Pancreas (tissue), 10 donors: ENCODE results near the gene ZNF385C. TPM values are rescaled to one million over a fixed set of nuclear protein-coding genes. Genes with fewer than 3 reads are reported as not detected.
A peak's percentile ranks its signal among the peaks of the same experiment; 100 is the strongest.

Experiments
- ATAC-seq, 4 donors: fragments of 200-7000 bp; cut with Tn5 transposase; one replicate each; pipeline versions ENCODE4 v1.8.0 to v1.9.1; 2020; ENCODE audit warnings: mild to moderate bottlenecking in 4 of 4, moderate library complexity in 4 of 4
- DNase-seq, 6 donors: peaks; one replicate each; pipeline ENCODE4 v3.0.0-alpha.2; 2020
- FAIRE-seq: peaks from 2 replicates; lab custom pipeline; 2012; peaks lifted over from hg19 to GRCh38; lab: Jason Lieb, UNC
- H3K27ac ChIP-seq, 4 donors: fragments of 200-600 bp; sonication (generic); 1 replicate in 3 of 4; 2 replicates in 1 of 4; pipeline versions ENCODE4 v1.5.0 to v1.8.0; 2020
- H3K27me3 ChIP-seq, 4 donors: fragments of 200-600 bp; one replicate each; pipeline ENCODE4 v1.8.0; 2021
- H3K36me3 ChIP-seq, 3 donors: fragments of 200-600 bp; sonication (generic) in 1 of 3; one replicate each; pipeline versions ENCODE4 v1.5.0 to v1.8.0; 2020 to 2021
- H3K4me1 ChIP-seq, 3 donors: fragments of 200-600 bp; one replicate each; pipeline ENCODE4 v1.8.0; 2021
- H3K4me3 ChIP-seq, 4 donors: fragments of 200-600 bp; sonication (generic) in 2 of 4; one replicate each; pipeline versions ENCODE4 v1.5.0 to v1.8.0; 2020 to 2021
- H3K9me3 ChIP-seq, 4 donors: fragments of 200-600 bp; one replicate each; pipeline ENCODE4 v1.8.0; 2021
- whole genome bisulfite sequencing, 2 donors: extraction: QIAGEN DNeasy Blood & Tissue Kit; methylation state at CpG; one replicate each; pipeline ENCODE4 v1.1.7; 2013; 5-methylcytosine and 5-hydroxymethylcytosine counted together
- intact Hi-C, 3 donors: fragments of 100-400 bp; cut with DNase I; formaldehyde crosslinking; loops; one replicate each; pipeline versions ENCODE4 v1.11.1 to v1.14.2; 2022
- polyA plus RNA-seq, 2 donors: library from polyadenylated mRNA; stranded (reverse); fragments of 200-250 nt; gene quantifications; one replicate each; pipeline ENCODE4 v1.2.3, GENCODE V29; 2013
- total RNA-seq, 6 donors: library from RNA; stranded (reverse); fragmentation: NEBNext Ultra II Directional in 4 of 6; extraction: Animal tissue kit (Norgen Biotek cat#: 25700) in 4 of 6; gene quantifications; one replicate each; pipeline versions ENCODE4 v1.2.1 to v1.2.4, GENCODE V29; 2021 to 2023
- TF ChIP-seq, protein P1 (sequence below), 4 donors: fragments of 200-600 bp; sonication (generic) in 3 of 4; IDR thresholded peaks; one replicate each; pipeline versions ENCODE4 v1.5.0 to v1.8.0; 2021; ENCODE audit warnings: antibody characterized with exemption in 4 of 4
- donor health status: healthy with polysubstance abuse.
- donor health status: DM: no; HTN: no; CAD: no; lungs with moderate emphysema.
- donor health status: DM: no; HTN: no; CAD: no.
- donor health status: control.
- donor health status: control.
- donor health status: Bipolar disorder and iron deficiency.
- donor health status: DM: yes; HTN: yes; CAD: no.
- donor health status: DM: no; HTN: no; CAD: no.
- donor health status: DM: no; HTN: no; CAD: no.
- donor health status: DM: yes; HTN: yes; CAD: no.

The ZNF385C gene
- total and polyA plus RNA-seq, 8 donors: 0.67 to 2.6 (median 1.6) TPM

DNA sequence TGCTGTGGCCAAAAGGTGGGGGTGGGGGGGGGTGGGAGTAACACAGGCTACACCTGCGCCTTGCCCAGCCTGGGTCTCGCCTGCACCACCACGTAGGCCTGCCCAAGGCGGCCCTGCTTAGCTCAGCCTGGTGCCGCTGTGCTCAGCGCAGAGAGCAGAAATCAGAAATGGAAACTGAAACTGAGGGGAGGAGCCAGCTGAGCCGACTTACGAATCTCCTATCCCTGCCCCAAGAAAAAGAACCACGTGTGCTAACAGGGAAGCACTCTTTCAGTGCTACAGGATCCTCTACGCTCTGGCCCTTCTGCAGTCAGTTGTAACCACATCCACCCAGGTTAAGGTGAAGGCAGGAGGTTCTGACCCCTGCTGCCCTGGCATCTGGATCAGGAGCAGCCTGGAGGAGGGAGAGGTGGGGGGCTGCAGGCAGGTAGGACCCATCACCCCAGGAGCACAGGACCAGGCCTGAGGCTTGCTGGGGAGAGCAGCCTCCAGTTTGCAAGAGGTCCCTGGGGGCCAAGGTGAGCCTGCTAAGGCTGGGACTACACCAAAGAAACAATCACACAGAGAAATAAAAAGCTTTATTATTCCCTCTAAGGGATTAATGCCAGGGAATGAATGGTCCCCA, 14.4 kb upstream of the ZNF385C start, which contains the start of gene DHX58:
Gene DHX58, minus strand, starts transcription at position 163 of the 625 bp plus-strand sequence. CDS start 822 bp downstream, outside the sequence.
- Histone ChIP-seq H3K36me3 (peaks cover 0 to 4% (median 0%) of the 10 kb centered on the region in 3 donors), H3K27ac (peak within 1 kb of the TSS; percentile 63 to 85 (median 76)), H3K9me3 (no peaks in the 10 kb centered on the region), H3K4me3 (peak within 1 kb of the TSS; percentile 21 to 56 (median 40)), H3K27me3 (no peaks in the 10 kb centered on the region), H3K4me1 (peaks cover 6 to 21% (median 15%) of the 10 kb centered on the region in 3 donors)
- intact Hi-C loops: loop anchor here in 2 of 3 donors (5.0 to 10.0 kb wide), 3 partner anchors 88 to 150 kb away; partner anchors contain the start of genes CNP (in 1 of the 2) and NKIRAS2 (in 1 of the 2)
- ATAC-seq: peak; percentile 81 to 91 (median 89)
- DNase-seq: peak in 4 of 6 donors; percentile 76 to 78 (median 76)
- 2 to 6% methylated on average over 10 of the region's 10 CpGs for WGBS, 2 donors
- FAIRE-seq: no peak
- TF ChIP-seq, protein P1, sequence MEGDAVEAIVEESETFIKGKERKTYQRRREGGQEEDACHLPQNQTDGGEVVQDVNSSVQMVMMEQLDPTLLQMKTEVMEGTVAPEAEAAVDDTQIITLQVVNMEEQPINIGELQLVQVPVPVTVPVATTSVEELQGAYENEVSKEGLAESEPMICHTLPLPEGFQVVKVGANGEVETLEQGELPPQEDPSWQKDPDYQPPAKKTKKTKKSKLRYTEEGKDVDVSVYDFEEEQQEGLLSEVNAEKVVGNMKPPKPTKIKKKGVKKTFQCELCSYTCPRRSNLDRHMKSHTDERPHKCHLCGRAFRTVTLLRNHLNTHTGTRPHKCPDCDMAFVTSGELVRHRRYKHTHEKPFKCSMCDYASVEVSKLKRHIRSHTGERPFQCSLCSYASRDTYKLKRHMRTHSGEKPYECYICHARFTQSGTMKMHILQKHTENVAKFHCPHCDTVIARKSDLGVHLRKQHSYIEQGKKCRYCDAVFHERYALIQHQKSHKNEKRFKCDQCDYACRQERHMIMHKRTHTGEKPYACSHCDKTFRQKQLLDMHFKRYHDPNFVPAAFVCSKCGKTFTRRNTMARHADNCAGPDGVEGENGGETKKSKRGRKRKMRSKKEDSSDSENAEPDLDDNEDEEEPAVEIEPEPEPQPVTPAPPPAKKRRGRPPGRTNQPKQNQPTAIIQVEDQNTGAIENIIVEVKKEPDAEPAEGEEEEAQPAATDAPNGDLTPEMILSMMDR (IDR thresholded peaks at IDR 0.05): no peak

DNA sequence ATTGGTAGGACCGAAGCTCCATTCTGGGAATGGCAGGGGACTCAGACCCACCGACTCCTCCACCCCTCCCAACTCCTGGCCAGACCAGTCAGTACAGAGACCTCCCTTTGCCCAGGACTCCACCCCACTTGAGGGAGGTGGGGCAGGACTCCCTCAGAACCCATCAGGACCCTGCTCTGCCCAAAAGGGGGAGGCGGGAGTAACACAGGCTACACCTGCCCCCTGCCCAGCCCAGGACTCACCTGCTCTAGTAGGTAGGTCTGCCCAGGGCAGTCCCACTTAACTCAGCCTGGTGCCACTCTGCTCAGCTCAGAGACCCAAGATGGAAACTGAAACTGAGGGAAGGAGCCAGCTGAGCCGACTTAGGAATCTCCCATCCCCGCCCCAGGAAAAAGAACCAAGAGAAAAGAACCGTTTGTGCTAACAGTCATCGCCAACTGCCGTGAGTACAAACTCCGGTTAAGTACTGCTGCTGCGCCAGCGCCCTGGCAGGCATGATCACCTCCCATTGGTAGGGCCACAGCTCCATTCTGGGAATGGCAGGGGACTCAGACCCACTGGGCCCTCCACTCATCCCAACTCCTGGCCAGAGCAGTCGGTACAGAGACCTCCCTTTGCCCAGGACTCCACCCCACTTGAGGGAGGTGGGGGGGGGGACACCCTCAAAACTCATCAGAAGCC, 13.7 kb upstream of the ZNF385C start:
- intact Hi-C loops: loop anchor here in 2 of 3 donors (5.0 to 10.0 kb wide), 3 partner anchors 87 to 150 kb away; partner anchors contain the start of genes CNP (in 1 of the 2) and NKIRAS2 (in 1 of the 2)
- TF ChIP-seq, protein P1 (IDR thresholded peaks at IDR 0.05): no peak
- WGBS, 2 donors: 8 to 12% methylated on average over 12 of the region's 12 CpGs
- no peaks in the 10 kb centered on the region for H3K27me3 ChIP-seq
- H3K4me3 ChIP-seq: peak overlapping the region; percentile 21 to 56 (median 40)
- peaks cover 0 to 4% (median 0%) of the 10 kb centered on the region in 3 donors for H3K36me3 ChIP-seq
- peaks cover 6 to 21% (median 15%) of the 10 kb centered on the region in 3 donors for H3K4me1 ChIP-seq
- ATAC-seq (peak; percentile 35 to 47 (median 42)), DNase-seq (peak in 2 of 6 donors; percentile 46 to 62), FAIRE-seq (no peak)
- H3K27ac ChIP-seq: peak overlapping the region; percentile 63 to 85 (median 76)
- H3K9me3 ChIP-seq: no peaks in the 10 kb centered on the region

DNA sequence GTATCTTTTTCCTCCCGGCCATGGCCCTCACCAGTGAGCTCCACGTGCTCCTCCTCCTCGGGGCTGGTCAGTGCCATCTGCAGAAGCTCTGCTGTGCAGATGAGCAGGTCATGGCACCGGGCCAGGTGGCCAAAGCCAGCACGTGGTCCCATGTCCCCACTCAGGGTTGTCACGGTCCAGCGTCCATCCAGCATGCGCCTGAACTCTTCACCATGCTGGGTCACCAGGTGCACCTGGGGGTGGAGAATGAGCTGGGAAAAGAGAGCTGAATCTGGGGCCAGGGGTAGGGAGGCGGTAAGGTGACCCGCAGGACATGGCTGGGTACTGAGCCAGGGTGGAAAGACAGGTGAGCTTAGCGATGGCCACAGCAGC, 13.0 kb upstream of the ZNF385C start:
- no peak for FAIRE-seq
- H3K27me3 ChIP-seq: no peaks in the 10 kb centered on the region
- peak overlapping the region in 2 of 4 donors; percentile 75 to 85 for H3K27ac ChIP-seq
- ATAC-seq: no peak
- H3K4me1 ChIP-seq: peaks cover 6 to 17% (median 14%) of the 10 kb centered on the region in 3 donors
- TF ChIP-seq, protein P1 (IDR thresholded peaks at IDR 0.05): no peak
- DNase-seq: peak in 1 of 6 donors; percentile 59
- no peaks in the 10 kb centered on the region for H3K9me3 ChIP-seq
- intact Hi-C loops: loop anchor here in 2 of 3 donors (5.0 to 10.0 kb wide), 3 partner anchors 86 to 149 kb away; partner anchors contain the start of genes CNP (in 1 of the 2) and NKIRAS2 (in 1 of the 2)
- H3K4me3 ChIP-seq: no peak overlapping the region
- H3K36me3 ChIP-seq: peaks cover 0 to 4% (median 0%) of the 10 kb centered on the region in 3 donors
- WGBS, 2 donors: 88 to 93% methylated on average over 11 of the region's 11 CpGs

DNA sequence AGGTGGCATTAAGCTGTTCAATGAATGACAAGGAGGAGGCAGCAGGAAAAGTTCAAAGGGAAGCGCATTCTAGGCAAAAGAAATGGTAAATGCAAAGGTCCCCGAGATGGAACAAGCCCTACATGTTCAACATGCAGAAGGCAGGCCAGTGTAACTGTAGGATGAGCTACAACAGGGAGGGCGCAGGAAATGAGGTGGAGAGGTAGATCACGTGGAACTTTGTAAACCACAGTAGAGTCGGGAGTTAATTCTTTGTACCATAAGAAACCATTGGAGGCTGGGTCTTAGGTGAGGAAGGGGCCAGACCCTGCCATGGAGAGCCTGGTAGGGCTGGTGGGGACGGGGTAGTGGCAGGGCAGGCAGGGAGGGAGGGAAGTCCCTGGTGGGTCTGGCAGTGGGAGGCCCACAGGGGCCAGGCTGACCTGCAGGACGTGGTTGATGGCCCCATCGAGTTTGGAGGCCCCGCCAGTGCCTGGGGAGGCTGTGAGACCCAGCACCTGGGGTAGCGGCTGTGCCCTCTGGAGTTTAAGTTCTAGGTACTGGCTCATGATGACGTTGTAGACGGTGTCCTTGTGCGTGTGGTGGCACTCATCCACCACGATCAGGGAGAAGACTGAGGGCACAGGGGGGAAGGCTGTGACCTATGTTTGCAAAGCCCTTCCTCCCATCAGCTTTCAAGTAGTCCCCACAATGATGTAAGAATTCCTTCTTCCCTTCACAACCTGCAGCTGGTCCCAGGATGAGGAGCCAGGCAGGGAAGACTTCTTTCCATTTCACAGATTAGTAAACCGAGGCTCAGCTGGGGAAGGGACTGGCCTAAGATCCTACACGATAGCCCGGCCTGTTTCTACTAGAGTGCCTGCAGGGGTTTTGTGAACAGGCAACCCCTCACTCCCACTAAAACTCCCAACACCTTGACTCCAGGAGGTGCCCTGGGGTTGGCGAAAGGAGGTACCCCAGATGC, 12.3 kb upstream of the ZNF385C start:
- WGBS, 2 donors: 86 to 92% methylated on average over 18 of the region's 18 CpGs
- DNase-seq: no peak
- no peaks in the 10 kb centered on the region for H3K9me3 ChIP-seq
- no peaks in the 10 kb centered on the region for H3K27me3 ChIP-seq
- H3K4me1 ChIP-seq: peaks cover 6 to 13% (median 11%) of the 10 kb centered on the region in 3 donors
- intact Hi-C loops: loop anchor here in 2 of 3 donors (5.0 to 10.0 kb wide), 3 partner anchors 86 to 148 kb away; partner anchors contain the start of genes CNP (in 1 of the 2) and NKIRAS2 (in 1 of the 2)
- TF ChIP-seq, protein P1 (IDR thresholded peaks at IDR 0.05): no peak
- FAIRE-seq: no peak
- H3K36me3 ChIP-seq: peaks cover 0 to 4% (median 0%) of the 10 kb centered on the region in 3 donors
- no peak overlapping the region for H3K27ac ChIP-seq
- no peak for ATAC-seq
- H3K4me3 ChIP-seq: no peak overlapping the region
